ENCODE measurements around the gene CRELD2. TPM values are rescaled to one million over a fixed set of nuclear protein-coding genes. Genes with fewer than 3 reads are reported as not detected.

CRELD2 gene
- total and polyA plus RNA-seq, 2 of the 13 experiments (the other 11 are each of a cell fraction or from before 2014, with no cell fraction given): 17.2 to 44.7 TPM

GRCh38 chr22:49925525-49926128, 7.2 kb downstream of the CRELD2 start:
- WGBS (ENCODE audit: low lambda C conversion rate): 96% methylated on average over 14 of the region's 24 CpGs
- peaks cover 3 to 10% of the 10 kb centered on the region in 2 experiments; a peak in 4 of 5 replicates for H3K27me3 ChIP-seq (ENCODE audit: control insufficient read depth in 1 of 2, insufficient read depth in 2 of 2, low read length in 2 of 2)
- H3K4me3 ChIP-seq (replicated peaks in 1 of 3; ENCODE audit: insufficient read depth in 1 of 3, low read depth in 2 of 3, low read length in 3 of 3): no peak overlapping the region
- peaks cover 11% of the 10 kb centered on the region for H3K4me1 ChIP-seq (ENCODE audit: insufficient read depth, low read length)
- ATAC-seq (no peak), DNase-seq (ENCODE audit: low spot score) (no peak), FAIRE-seq (no peak)
- no TSS peak for BruUV-seq (replicated peaks)
- H3K9me3 ChIP-seq (ENCODE audit: low read length): no peaks in the 10 kb centered on the region
- H4K20me1 ChIP-seq (ENCODE audit: insufficient read depth, low read length): no peaks in the 10 kb centered on the region
- ChIA-PET POLR2A (no interaction called here), CTCF (ENCODE audit: low intra/inter-chr PET ratio, low total read pairs) (no interaction called here)
- H3K36me3 ChIP-seq (replicated peaks in 1 of 2; ENCODE audit: control insufficient read depth in 1 of 2, insufficient read depth in 2 of 2, low read length in 2 of 2): peaks cover 0 to 3% of the 10 kb centered on the region in 2 experiments; a peak in 1 of 5 replicates
- H3K27ac ChIP-seq (ENCODE audit: extremely low read length, insufficient read depth, low read length): no peak overlapping the region
- H3K79me2 ChIP-seq (ENCODE audit: insufficient read depth, low read length): no peaks in the 10 kb centered on the region
- TF ChIP-seq TBP (CRISPR knock-in tag; IDR thresholded peaks at IDR 0.05): no peak
- TF ChIP-seq ZNF543 (CRISPR knock-in tag; IDR thresholded peaks at IDR 0.05): no peak
- no peak for TF ChIP-seq RFXANK (CRISPR knock-in tag; IDR thresholded peaks at IDR 0.05)
- TF ChIP-seq NR2C2 (CRISPR knock-in tag; IDR thresholded peaks at IDR 0.05; ENCODE audit: borderline replicate concordance): no peak
- no peak for TF ChIP-seq SMAD1 (CRISPR knock-in tag; IDR thresholded peaks at IDR 0.05; ENCODE audit: borderline replicate concordance, low read depth)
- no peak for TF ChIP-seq THAP11 (CRISPR knock-in tag; IDR thresholded peaks at IDR 0.05)
- no peak for TF ChIP-seq MEIS1 (CRISPR knock-in tag; IDR thresholded peaks at IDR 0.05; ENCODE audit: borderline replicate concordance)
- no peak for TF ChIP-seq ZNF589 (CRISPR knock-in tag; conservative IDR thresholded peaks at IDR 0.05)
- TF ChIP-seq ZNF234 (CRISPR knock-in tag; conservative IDR thresholded peaks at IDR 0.05): no peak
- TF ChIP-seq ZNF782 (CRISPR knock-in tag; IDR thresholded peaks at IDR 0.05; ENCODE audit: borderline replicate concordance): no peak
- no peak for TF ChIP-seq FOXC1 (CRISPR knock-in tag; IDR thresholded peaks at IDR 0.05; ENCODE audit: borderline replicate concordance)
- no peak for TF ChIP-seq SIN3B (IDR thresholded peaks at IDR 0.05; ENCODE audit: low read length)
- TF ChIP-seq HNRNPLL (IDR thresholded peaks at IDR 0.05; ENCODE audit: low read depth, low read length, poor library complexity, severe bottlenecking): no peak
- no peak for TF ChIP-seq ZNF552 (CRISPR knock-in tag; IDR thresholded peaks at IDR 0.05; ENCODE audit: borderline replicate concordance)
- TF ChIP-seq, protein P1, sequence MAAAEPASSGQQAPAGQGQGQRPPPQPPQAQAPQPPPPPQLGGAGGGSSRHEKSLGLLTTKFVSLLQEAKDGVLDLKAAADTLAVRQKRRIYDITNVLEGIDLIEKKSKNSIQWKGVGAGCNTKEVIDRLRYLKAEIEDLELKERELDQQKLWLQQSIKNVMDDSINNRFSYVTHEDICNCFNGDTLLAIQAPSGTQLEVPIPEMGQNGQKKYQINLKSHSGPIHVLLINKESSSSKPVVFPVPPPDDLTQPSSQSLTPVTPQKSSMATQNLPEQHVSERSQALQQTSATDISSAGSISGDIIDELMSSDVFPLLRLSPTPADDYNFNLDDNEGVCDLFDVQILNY (CRISPR knock-in tag; conservative IDR thresholded peaks at IDR 0.05): no peak
- TF ChIP-seq, protein P2, sequence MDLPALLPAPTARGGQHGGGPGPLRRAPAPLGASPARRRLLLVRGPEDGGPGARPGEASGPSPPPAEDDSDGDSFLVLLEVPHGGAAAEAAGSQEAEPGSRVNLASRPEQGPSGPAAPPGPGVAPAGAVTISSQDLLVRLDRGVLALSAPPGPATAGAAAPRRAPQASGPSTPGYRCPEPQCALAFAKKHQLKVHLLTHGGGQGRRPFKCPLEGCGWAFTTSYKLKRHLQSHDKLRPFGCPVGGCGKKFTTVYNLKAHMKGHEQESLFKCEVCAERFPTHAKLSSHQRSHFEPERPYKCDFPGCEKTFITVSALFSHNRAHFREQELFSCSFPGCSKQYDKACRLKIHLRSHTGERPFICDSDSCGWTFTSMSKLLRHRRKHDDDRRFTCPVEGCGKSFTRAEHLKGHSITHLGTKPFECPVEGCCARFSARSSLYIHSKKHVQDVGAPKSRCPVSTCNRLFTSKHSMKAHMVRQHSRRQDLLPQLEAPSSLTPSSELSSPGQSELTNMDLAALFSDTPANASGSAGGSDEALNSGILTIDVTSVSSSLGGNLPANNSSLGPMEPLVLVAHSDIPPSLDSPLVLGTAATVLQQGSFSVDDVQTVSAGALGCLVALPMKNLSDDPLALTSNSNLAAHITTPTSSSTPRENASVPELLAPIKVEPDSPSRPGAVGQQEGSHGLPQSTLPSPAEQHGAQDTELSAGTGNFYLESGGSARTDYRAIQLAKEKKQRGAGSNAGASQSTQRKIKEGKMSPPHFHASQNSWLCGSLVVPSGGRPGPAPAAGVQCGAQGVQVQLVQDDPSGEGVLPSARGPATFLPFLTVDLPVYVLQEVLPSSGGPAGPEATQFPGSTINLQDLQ (CRISPR knock-in tag; IDR thresholded peaks at IDR 0.05): no peak
- TF ChIP-seq SMARCE1 (IDR thresholded peaks at IDR 0.05; ENCODE audit: borderline replicate concordance): no peak
- no peak for TF ChIP-seq TEAD2 (CRISPR knock-in tag; IDR thresholded peaks at IDR 0.05)
- no peak for TF ChIP-seq ZNF382 (CRISPR knock-in tag; IDR thresholded peaks at IDR 0.05; ENCODE audit: borderline replicate concordance)
- in situ Hi-C loops (cut with HindIII; ENCODE audit: extremely low pct_ligation_motif_present, low pct_unique_long_range_greater_than_20kb): no loop called here
- no peak overlapping the region for H3K9ac ChIP-seq (ENCODE audit: insufficient read depth, low read depth, low read length)
- H2AFZ ChIP-seq (ENCODE audit: low read length): no peak overlapping the region
- no peak overlapping the region for H3K4me2 ChIP-seq (ENCODE audit: low read depth, low read length)
- intact Hi-C loops (cut with micrococcal nuclease; ENCODE audit: unreplicated experiment): no loop called here

Data from HepG2 (cell line).